RPMI7951 (cell line): ENCODE data around the gene SYCP2. TPM values are rescaled to one million over a fixed set of nuclear protein-coding genes. Genes with fewer than 3 reads are reported as not detected.
"Not testable (repeated sequence)": the region's sequence is repeated elsewhere in the genome, so short reads cannot be mapped to it uniquely, and the experiment has no call there.

ENCODE experiments used
- DNase-seq: peaks from one replicate; pipeline ENCODE4 v3.0.0-alpha.2; 2012; ENCODE audit warnings: low read depth
- total RNA-seq: library from RNA; depleted of rRNA; stranded (reverse); fragments of >200 nt; shearing (Covaris generic); gene quantifications from 2 replicates; pipeline ENCODE4 v1.2.3, GENCODE V29; 2014; rRNA removed

SYCP2 gene, protein sequence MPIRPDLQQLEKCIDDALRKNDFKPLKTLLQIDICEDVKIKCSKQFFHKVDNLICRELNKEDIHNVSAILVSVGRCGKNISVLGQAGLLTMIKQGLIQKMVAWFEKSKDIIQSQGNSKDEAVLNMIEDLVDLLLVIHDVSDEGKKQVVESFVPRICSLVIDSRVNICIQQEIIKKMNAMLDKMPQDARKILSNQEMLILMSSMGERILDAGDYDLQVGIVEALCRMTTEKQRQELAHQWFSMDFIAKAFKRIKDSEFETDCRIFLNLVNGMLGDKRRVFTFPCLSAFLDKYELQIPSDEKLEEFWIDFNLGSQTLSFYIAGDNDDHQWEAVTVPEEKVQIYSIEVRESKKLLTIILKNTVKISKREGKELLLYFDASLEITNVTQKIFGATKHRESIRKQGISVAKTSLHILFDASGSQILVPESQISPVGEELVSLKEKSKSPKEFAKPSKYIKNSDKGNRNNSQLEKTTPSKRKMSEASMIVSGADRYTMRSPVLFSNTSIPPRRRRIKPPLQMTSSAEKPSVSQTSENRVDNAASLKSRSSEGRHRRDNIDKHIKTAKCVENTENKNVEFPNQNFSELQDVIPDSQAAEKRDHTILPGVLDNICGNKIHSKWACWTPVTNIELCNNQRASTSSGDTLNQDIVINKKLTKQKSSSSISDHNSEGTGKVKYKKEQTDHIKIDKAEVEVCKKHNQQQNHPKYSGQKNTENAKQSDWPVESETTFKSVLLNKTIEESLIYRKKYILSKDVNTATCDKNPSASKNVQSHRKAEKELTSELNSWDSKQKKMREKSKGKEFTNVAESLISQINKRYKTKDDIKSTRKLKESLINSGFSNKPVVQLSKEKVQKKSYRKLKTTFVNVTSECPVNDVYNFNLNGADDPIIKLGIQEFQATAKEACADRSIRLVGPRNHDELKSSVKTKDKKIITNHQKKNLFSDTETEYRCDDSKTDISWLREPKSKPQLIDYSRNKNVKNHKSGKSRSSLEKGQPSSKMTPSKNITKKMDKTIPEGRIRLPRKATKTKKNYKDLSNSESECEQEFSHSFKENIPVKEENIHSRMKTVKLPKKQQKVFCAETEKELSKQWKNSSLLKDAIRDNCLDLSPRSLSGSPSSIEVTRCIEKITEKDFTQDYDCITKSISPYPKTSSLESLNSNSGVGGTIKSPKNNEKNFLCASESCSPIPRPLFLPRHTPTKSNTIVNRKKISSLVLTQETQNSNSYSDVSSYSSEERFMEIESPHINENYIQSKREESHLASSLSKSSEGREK (N-terminal part only)
- 6.2 and 10.1 TPM in 2 replicates for total RNA-seq

- peak; percentile 70 for DNase-seq
These were observed at the start of gene SYCP2 for GRCh38 chr20:59933296-59933848. TSS of gene SYCP2 (minus strand) at chr20:59933637. CDS start at chr20:59922413, 11,224 bp downstream.

GRCh38 chr20:59983076-59983475, 49.6 kb upstream of the SYCP2 start:
- DNase-seq: no peak

GRCh38 chr20:59977086-59977485, 43.6 kb upstream of the SYCP2 start:
- DNase-seq: no peak

DNA sequence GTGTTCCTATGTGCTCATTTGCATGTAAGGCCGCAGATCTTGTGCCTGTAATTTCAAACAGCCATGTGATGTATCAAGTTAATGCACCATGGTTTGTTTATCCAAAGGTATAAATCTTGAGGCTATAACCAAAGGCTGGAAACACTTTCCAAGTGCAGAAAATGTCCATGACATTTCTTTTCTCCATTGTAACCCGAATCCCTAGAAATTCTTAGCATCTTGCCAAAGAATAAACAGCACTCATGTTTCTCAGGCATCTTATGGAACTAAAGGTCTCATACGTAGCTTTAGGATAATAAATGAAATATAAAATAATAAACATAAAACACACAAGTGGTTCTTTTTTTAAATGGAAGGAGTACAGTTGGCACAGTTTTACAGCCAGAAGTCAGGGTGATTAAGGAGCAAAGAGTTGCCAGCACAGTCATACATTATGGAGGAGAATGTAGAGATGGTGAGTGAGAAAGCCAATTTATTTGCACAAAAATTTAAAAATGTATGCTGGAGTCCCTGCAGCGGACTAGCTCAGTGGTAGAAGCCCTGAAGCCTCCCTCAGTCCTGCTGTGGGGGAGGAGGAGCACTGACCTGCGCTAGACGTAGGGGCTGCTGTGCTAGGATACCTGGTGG, 42.8 kb upstream of the SYCP2 start:
- DNase-seq: no peak

DNA sequence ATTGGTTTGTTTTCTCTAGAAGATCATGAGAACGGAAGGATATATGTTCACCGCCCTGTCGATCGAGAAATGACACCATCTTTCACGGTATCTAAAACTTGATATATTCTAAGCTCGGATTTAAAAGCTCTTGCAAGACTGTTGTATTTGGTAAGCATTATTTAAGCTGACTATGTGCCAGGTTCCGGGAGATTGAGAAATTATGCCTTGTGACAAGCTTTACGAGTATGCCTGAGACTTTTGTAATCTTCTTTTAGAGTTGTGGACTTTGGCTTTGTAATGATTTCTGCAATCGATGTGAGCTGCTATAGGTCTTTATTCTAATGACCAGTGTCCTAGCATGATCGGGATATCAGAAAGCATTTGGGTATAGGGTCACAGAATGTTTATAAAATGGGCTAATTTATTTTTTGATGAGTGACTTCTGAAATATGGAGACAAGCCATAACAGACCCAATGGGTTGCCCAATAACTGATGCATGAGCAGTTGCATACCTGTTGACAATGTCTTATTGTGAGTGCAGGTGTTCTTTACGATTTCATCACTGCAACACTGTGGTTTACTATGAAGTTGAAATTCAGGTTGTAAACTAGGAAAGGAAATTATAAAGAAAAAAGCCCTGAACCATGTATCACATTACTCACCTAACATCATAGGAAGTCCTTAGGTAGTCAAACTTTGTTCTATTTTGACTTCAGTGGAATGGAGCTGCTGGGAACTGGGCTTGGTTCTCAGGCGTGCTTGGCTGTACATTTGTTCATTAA, 38.8 kb upstream of the SYCP2 start:
- no peak for DNase-seq

DNA sequence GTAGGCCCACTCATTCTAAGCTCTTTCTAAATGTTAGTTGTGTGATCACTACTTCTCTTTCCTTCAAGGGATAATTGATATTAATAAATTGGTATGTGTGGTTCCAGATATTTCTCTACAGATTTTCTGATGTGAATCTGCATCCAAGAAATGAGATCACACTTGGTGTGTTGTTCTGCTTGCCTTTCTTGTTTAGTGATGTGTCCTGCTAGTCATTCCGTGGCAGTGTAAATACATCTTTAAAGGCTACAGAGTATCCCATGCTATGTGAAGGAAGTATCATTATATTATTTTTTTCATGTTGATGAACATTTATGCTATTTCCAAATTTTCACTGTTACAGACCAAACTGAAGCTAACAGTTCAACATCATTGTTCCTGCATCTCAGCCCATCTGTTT, 38.0 kb upstream of the SYCP2 start:
- DNase-seq: no peak

- DNase-seq: no peak
These were observed 33.0 kb upstream of the SYCP2 start for GRCh38 chr20:59966428-59966827.

GRCh38 chr20:59962155-59962554, 28.7 kb upstream of the SYCP2 start:
- no peak for DNase-seq

GRCh38 chr20:59961423-59961822, 28.0 kb upstream of the SYCP2 start:
- DNase-seq: no peak

- no peak for DNase-seq
These were observed 25.2 kb upstream of the SYCP2 start for GRCh38 chr20:59958626-59959025.

DNA sequence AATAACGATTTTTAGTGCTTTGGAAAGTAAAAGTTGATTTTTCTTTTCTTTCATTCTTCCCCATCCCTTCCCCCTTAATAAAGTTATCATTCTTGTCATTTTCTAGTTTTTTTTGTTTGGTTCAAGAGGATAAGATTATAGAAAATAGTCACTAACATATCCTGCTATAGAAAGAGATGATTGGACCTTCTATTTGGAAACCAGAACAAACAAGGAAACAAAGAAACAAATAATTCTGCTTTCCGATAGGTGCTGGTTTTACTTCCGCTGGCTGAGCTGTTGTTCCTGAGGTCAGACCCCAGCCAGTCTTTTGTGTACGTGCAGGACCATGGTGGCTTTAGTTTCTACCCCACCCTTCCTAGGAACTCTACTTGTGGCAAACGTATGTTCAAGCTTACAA, 24.7 kb upstream of the SYCP2 start, which contains the start of gene CDH26:
TSS of gene CDH26 (plus strand) at position 301 of the 400 bp plus-strand sequence. CDS start 304 bp downstream, outside the sequence.
- DNase-seq: no peak

- DNase-seq: not testable (repeated sequence)
These were observed 24.1 kb upstream of the SYCP2 start for GRCh38 chr20:59957568-59957967.

DNA sequence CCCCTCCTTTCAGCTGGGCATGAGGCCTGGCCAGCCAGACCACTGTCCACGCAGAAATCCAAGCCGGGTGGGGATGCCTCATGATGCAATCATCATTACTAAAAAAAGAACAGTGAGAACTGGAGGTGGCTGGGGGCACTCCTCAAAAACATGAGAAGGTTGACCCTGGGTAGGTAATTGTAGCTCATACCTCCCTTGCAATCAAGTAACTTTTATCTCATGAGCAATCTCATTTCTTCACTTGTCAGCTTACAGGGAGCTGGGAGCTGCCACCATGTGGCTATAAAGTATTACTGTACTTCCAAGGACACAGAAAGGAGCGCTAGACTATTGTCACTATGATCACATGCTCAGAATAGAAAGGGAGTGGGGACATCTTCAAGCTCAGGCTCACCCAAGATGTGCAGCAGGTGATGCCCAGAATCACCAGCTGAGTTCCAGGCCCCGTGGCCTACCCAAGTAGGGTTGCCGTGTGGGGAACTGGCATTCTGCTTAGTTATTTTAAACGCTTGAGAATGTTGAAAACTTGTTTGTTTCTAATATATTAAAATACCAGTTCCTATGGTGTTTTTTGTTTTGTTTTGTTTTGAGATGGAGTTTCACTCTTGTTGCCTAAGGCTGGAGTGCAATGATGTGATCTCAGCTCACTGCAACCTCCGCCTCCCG, 21.8 kb upstream of the SYCP2 start:
- DNase-seq: peak; percentile 47

- no peak for DNase-seq
These were observed 21.3 kb upstream of the SYCP2 start for GRCh38 chr20:59954718-59955117.

GRCh38 chr20:59949911-59950310, 16.5 kb upstream of the SYCP2 start:
- DNase-seq: no peak

DNA sequence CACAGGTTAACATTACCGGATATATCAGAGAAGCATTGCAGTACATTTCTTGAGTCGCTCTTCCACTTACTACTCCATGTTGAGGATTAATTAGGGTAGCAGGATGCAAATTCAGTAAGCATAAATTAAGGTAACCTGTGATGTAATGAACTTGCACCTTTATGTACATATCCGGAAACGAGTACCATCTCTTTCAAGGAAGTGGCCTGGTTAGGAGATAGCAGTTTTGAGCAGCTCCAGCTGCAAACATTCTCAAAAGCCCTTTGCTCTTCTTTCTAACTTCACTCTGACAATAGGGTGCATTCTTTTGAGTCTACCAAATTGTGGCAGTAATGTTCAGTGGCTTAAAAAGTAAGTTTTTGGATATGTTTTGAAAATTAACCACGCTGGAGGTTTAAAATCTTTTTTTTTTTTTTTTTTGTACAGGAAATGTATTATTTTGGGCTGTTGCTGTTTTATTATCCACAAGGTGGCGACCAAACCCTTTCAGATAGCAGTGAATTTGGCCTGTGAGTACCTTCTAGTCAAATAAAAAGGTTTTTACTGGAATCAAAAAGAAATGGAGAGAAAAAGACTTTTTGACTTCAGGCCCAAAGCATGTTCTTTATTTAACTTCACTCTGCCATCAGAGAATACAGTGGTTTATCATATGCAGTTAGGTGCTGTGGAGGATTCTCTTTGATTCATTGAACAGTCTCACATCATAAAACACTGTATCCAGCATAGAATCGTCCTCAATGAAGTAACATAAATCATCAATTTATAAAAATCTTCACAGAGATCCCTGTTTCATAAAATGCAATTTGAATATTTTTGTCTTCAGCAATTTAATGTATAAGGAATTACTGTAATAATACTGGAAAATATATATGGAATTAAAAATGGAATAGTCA, 15.6 kb upstream of the SYCP2 start:
- peak; percentile 60 for DNase-seq

DNA sequence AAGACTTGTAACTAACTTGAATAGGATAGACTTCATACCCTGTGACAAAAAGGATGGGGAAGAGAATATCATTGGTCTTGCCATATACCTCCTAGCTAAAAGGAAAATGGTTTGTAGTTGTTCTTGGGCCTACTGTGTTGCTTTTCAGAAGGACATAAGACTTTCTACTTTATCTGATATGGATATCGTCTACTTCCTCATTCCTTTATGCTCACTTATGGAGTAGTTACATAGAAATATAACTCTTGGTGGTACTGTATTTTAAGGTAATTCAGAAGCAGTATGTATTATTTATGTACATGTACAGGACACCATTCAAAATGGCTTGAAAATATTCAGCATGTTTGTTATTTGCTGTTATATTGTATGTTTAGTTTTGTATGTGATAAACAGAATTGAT, 14.8 kb upstream of the SYCP2 start:
- DNase-seq: no peak

DNA sequence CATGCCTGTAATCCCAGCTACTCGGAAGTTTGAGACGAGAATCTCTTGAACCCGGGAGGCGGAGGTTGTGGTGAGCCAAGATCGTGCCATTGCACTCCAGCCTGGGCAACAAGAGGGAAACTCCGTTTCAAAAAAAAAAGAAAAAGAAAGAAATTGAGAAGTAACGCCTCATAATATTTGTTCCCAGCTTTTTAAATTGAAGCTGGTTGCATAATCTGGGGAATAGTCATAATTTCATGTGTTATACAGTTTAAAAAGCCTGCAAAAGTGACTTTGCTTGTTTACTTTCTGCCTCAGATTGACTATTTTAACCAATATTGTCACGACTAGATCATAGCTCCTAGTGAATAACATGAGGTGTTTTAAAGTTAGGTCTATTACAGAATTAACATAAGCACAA, 13.9 kb upstream of the SYCP2 start:
- no peak for DNase-seq

DNA sequence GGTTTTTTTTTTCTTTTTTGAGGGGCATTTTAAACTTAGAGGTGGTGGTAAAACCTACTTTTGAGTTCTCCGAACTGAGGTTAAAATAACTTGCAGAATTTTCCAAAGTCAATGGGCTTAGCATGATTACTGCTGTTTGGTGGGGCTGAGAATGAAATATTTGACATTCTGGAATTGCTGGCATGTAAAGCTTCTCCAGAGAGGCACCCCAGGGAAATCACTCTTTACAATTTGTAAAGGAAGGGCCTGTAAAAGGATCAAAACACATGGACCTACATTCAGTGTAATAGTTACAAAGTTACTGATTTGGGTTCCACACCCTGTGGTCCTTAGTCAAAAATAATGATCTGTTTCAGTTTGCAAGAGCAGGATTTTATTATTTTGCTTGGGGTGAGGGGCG, 12.3 kb upstream of the SYCP2 start:
- no peak for DNase-seq
